ENCODE measurements around the gene MYO18B. TPM values are rescaled to one million over a fixed set of nuclear protein-coding genes. Genes with fewer than 3 reads are reported as not detected.

MYO18B gene
- total RNA-seq, 1 donor from 2014 or later: not detected

GRCh38 chr22:25824828-25825423 is 82.9 kb downstream of the MYO18B start:
- H3K9me3 Mint-ChIP-seq: peaks cover 9% of the 10 kb centered on the region
- no peak overlapping the region for H3K4me3 Mint-ChIP-seq
- no peak for TF ChIP-seq CTCF (conservative IDR thresholded peaks at IDR 0.05)
- H3K4me1 Mint-ChIP-seq: peaks cover 13% of the 10 kb centered on the region
- no peak for DNase-seq (ENCODE audit: low read depth, low spot score)
- H3K27ac Mint-ChIP-seq (ENCODE audit: unreplicated experiment): no peak overlapping the region
- peaks cover 31% of the 10 kb centered on the region for H3K27me3 Mint-ChIP-seq (ENCODE audit: low read depth)
- H3K36me3 Mint-ChIP-seq (ENCODE audit: low read depth): no peaks in the 10 kb centered on the region

DNA sequence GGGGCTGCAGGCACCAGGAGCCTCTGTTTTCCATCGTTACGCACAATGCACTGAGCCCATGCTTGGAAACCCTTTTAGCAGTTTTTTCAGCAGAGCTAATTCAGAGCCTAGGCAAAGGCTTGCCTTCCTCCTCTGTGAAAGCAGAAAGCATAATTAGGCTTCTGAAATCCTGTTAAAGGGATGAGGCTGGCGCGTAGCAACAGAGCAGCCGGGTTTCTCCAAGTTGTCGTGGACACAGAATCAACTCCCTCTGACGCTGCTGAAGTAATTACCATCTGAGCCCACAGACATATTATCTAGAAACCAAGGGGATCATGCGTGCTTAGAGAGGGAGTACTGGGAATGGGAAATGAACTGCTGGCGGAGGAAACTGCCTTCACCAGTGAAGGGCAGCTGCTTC is 85.4 kb downstream of the MYO18B start:
- Mint-ChIP-seq H3K4me3 (no peak overlapping the region), H3K4me1 (peaks cover 13% of the 10 kb centered on the region), H3K27ac (ENCODE audit: unreplicated experiment) (no peak overlapping the region), H3K27me3 (ENCODE audit: low read depth) (peaks cover 12% of the 10 kb centered on the region), H3K9me3 (peaks cover under 1% of the 10 kb centered on the region), H3K36me3 (ENCODE audit: low read depth) (no peaks in the 10 kb centered on the region)
- no peak for DNase-seq (ENCODE audit: low read depth, low spot score)
- TF ChIP-seq CTCF (conservative IDR thresholded peaks at IDR 0.05): no peak

- no peak overlapping the region for H3K27ac Mint-ChIP-seq (ENCODE audit: unreplicated experiment)
- H3K4me3 Mint-ChIP-seq: no peak overlapping the region
These were observed 86.4 kb downstream of the MYO18B start for GRCh38 chr22:25828422-25828821.

GRCh38 chr22:25829237-25829636 is 87.2 kb downstream of the MYO18B start:
- TF ChIP-seq CTCF (conservative IDR thresholded peaks at IDR 0.05): no peak
- H3K4me1 Mint-ChIP-seq: peaks cover 13% of the 10 kb centered on the region
- H3K27me3 Mint-ChIP-seq (ENCODE audit: low read depth): peaks cover 4% of the 10 kb centered on the region
- H3K36me3 Mint-ChIP-seq (ENCODE audit: low read depth): no peaks in the 10 kb centered on the region
- DNase-seq (ENCODE audit: low read depth, low spot score): no peak
- no peak overlapping the region for H3K27ac Mint-ChIP-seq (ENCODE audit: unreplicated experiment)
- no peaks in the 10 kb centered on the region for H3K9me3 Mint-ChIP-seq
- H3K4me3 Mint-ChIP-seq: no peak overlapping the region

More at GRCh38 chr22:25828422-25828821, 86.4 kb downstream of the MYO18B start:
- Mint-ChIP-seq H3K36me3 (ENCODE audit: low read depth) (no peaks in the 10 kb centered on the region), H3K9me3 (no peaks in the 10 kb centered on the region), H3K27me3 (ENCODE audit: low read depth) (peaks cover 10% of the 10 kb centered on the region), H3K4me1 (peaks cover 13% of the 10 kb centered on the region)
- no peak for TF ChIP-seq CTCF (conservative IDR thresholded peaks at IDR 0.05)
- DNase-seq (ENCODE audit: low read depth, low spot score): no peak

GRCh38 chr22:25829808-25830777 is 88.1 kb downstream of the MYO18B start:
- peaks cover 8% of the 10 kb centered on the region for H3K4me1 Mint-ChIP-seq
- DNase-seq (ENCODE audit: low read depth, low spot score): no peak
- TF ChIP-seq CTCF (conservative IDR thresholded peaks at IDR 0.05): no peak
- no peak overlapping the region for H3K4me3 Mint-ChIP-seq
- H3K36me3 Mint-ChIP-seq (ENCODE audit: low read depth): no peaks in the 10 kb centered on the region
- H3K27ac Mint-ChIP-seq (ENCODE audit: unreplicated experiment): peak overlapping the region; percentile 57
- H3K9me3 Mint-ChIP-seq: no peaks in the 10 kb centered on the region
- peaks cover 2% of the 10 kb centered on the region for H3K27me3 Mint-ChIP-seq (ENCODE audit: low read depth)
